SIG-M5 treated with dmso at 0.1 percent for 504 hours (cell line): ENCODE data around the gene TH.

Experiments
- DNase-seq: peaks from one replicate; lab custom pipeline; 2025; ENCODE audit not compliant: unreplicated experiment; lab: John Stamatoyannopoulos, UW

The TH gene

GRCh38 chr11:2163428-2163978, 8.1 kb downstream of the TH start:
- no peak for DNase-seq

DNA sequence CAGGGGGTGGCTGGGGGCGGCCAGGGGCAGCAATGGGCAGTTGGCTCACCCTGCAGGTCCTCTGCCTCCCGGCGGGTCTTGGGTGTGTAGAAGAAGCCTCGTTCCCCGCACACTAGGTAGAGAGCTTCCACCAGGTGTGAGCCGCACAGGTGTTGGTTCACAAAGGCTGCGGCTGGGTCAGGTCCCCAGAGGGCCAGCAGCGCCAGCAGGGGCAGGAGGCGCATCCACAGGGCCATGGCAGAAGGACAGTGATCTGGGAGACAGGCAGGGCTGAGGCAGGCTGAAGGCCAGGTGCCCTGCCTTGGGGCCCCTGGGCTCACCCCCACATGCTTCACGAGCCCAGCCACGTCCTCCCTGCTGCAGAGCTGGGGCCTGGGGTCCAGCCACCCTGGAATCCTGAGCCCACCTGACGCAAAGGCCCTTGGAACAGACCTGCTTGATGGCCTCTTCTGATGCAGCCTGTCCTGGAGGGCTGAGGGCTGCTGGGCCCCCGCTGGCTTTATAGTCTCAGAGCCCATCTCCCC, 10.8 kb downstream of the TH start, which contains the start of gene INS:
TSS of gene INS (minus strand) at position 474 of the 524 bp plus-strand sequence. CDS start at position 236, 238 bp downstream.
- DNase-seq: no peak

DNA sequence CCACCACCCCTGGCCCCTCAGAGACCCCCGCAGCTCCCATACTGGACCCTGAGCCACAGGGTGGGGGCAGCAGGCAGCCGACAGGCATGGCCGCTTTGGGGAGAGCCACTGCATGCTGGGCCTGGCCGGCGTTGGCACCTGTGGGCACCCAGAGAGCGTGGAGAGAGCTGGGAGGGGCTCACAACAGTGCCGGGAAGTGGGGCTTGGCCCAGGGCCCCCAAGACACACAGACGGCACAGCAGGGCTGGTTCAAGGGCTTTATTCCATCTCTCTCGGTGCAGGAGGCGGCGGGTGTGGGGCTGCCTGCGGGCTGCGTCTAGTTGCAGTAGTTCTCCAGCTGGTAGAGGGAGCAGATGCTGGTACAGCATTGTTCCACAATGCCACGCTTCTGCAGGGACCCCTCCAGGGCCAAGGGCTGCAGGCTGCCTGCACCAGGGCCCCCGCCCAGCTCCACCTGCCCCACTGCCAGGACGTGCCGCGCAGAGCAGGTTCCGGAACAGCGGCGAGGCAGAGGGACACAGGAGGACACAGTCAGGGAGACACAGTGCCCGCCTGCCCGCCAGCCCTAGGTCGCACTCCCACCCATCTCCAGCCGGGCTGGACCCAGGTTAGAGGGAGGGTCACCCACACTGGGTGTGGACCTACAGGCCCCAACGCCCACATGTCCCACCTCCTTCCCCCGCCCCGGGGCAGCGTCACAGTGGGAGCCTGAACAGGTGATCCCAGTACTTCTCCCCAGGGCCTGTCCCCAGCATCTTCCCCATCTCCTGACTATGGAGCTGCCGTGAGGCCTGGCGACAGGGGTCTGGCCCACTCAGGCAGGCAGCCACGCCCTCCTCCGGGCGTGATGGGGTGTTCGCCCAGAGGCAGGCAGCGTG, 11.8 kb downstream of the TH start:
- DNase-seq: no peak

GRCh38 chr11:2158966-2159365, 12.6 kb downstream of the TH start:
- no peak for DNase-seq

DNA sequence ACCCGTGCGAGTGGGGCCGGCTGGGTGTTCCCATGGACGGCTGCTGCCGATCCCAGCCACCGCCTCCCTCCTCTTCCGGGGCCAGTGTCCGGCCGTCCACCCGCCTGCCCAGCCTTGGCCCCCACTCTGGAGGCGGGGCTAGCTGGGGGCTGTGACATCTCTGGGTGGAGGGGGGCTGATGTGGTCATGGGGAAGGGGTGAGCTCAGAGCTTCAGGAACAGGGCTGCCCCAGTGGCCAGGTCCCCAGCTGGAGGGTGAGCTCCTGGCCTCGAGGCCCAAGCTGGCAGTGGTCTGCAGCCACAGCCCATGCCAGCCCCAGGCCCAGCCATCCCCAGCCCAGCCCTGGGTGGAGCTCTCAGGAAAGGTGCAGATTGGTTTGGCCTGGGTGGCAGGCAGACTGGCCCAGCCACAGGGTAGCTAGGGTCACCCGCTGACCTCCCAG, 13.3 kb downstream of the TH start:
- no peak for DNase-seq

- no peak for DNase-seq
Measured at GRCh38 chr11:2157294-2158040, 14.1 kb downstream of the TH start.

DNA sequence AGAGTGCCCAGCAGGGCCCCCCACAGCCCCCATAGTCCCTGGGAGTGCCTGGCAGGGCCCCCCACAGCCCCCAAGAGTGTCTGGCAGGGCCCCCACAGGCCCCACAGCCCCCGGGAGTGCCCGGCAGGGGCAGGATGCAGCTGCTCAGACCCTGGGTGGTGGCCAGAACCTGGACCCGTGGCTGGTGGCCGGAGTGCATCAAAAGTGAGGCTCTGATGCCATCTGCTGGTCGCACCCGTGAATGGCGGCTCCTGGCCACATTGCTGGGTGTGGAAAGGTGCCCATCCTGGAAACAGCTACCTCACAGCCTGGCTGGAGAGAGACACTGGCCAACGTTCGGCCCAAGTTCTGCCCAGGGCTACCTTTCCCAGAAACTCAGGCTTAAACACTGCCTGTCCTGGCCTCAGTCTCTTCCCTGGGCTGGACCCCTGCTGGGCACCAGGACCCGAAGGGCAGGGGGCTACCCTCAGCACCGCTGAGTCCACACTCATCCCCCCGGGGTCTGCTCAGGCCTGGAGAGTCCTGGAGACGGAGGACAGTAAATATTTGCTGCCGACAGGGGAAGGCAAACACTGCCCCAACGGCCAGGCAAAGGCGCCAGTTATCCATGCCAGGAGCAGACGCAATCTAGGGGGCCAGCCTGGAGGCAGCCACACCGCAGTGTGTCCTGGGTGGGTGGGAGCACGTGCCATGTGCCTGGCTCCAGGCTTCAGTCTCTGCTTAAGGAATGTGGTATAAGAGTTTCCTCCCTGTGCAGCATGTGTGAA, 15.0 kb downstream of the TH start:
- peak; percentile 23 for DNase-seq

DNA sequence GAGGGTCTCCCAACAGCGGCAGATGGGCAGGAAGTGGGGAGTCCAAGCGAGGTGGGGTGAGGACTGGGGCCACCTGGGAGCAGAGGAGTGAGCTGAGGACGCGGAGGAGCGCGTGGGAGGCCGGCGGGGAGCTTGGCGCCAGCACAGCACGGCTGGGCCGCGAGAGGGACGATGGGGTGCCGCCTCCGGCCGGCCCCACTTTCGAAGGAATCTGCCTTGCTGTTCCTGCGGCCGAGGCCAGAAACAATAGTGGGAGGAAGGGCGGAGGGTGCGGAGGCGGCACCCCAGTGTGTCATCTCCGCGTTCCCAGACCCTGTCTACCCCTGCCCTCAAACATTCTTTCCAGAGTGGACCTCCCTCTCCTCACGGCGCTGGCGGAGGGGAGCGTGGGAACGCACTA, 16.1 kb downstream of the TH start:
- DNase-seq: no peak

DNA sequence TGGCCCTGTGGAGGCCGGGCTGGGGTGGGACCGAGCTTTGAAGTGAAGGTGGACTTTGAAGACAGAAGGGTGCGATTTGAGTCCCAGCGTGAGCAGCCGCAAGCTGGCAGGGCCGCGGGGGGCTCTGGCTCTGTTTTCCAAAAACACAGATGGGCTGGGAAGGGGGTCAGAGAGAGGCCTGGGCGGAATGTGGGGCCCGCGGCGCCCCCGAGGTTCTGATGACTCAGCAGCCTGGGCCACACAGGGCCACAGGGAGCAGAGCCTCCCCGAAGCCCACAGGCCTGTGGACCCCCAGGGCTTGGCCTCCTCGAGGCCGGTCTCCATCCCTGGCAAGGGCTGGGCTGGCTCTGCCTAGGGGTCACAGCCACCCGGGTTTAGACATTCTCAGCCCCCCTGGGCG, 16.7 kb downstream of the TH start:
- DNase-seq: no peak

DNA sequence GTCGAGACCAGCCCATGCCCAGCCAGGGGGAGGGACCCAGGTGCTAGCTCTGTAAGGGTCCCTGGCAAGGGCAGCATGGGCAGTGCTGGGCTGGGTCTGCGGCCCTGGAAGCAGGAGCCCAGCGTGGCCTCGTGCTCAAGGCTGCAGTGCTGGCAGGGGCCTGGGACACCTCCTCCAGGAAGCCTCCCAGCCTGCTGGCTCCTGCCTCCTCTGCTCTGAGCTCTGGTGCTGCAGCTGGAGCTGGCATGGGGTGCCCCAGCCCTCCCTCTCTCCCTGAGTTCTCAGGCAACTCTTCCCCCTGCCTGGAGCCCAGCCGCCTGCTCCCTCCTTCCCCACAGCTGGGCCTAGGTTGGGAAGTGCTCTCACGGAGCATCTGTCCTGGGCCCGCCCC, 17.4 kb downstream of the TH start:
- DNase-seq: no peak

GRCh38 chr11:2153581-2154194, 17.9 kb downstream of the TH start:
- DNase-seq: no peak

DNA sequence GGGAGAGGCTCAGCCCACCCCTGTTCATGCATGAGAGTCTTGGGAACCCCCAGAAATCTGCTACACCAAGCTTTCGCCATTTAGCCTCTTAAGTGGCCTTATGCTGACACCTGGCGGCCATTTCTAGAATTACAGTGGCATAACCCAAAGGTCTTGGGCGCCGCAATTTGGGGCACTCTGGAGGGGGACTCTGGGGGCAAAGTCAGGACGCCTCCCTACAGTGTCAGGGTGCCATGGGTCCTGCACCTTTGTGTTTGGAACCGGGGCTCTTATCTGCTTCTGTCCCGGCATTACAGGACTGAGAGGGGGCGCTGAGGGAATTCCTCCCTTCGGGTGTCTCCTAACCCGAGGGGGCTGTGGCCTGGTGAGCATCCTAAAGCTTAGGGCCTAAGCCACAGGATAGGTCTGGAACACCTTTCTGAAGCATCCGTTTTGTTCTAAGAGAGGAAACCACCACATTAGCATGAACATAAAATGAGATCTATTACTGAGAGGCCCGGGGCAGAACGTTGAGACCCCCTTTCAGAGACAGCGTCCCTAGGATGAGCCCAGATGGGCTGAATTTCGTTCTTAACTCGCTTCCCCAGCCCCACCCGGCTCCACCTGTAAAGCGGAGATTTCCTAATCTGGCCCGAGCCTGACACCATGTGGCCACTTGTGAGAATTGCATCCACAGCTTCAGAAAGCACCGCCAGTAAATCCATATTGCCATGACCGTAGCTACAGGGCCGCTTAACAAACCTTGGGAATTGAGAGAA, 19.9 kb downstream of the TH start:
- peak; percentile 70 for DNase-seq

DNA sequence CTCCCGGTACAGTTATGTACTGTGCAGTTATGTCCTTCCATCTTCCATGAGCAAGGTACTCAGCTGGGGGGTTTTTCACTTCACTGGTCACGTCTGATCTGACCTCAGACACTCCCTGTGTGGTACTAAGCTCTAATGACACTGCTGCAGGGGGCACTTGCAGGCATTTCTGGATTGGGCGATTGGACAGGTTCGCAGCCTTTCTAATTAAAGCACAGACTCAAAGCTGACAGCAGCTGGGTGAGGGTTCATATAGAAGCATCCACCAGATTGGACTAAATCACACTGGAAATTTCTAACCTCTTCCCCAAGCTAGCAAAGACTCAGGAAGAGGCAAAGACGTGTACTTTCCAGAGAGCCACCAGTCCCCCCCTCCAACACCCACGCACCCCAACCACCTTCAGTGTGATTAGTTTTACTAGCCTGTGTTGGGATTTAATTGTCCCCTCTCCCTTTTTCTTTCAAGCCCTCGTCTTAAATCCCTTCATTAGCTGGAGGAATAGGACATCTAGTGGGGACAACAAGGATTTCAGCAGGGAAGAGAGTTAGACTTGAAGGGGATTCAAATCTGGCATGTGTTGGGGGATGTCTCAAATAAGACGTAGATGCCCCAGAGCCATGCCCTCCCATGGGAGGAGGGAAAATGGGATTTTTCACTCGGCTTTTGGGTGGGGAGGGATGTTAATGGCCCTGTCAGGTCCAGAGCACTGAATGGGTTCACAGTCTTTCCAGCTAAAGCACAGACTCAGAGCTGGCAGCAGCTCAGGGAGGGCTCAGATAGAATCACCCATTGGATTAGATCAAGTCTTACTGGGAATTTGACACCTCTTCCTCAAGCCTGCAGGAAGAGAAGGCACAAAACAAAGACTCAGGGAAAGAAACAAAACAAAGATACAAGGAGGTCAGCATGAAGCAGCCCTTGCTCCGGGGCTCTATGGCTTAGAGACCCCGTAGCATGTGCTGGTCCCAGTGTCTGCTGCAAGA, 21.5 kb downstream of the TH start:
- DNase-seq: peak; percentile 24

DNA sequence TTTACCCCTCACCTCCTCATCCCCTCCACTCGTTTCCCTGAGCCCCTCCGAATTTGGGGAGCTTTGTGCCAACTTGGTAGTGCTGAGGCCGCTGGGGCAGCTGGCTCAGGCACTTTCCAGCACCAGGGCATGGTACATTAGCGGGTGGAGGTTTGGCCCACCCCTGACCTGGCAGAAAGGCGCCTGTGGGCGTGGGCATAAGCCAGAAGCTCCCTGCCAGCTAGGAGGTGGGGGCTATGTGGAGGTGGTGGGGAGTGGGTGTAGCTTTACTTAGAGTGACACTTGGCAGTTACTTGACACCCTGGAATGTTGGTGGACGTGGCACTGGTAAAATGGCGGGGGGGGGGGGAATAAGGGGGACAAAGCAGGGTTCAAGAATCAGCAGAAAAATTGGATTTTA, 22.2 kb downstream of the TH start:
- no peak for DNase-seq

DNA sequence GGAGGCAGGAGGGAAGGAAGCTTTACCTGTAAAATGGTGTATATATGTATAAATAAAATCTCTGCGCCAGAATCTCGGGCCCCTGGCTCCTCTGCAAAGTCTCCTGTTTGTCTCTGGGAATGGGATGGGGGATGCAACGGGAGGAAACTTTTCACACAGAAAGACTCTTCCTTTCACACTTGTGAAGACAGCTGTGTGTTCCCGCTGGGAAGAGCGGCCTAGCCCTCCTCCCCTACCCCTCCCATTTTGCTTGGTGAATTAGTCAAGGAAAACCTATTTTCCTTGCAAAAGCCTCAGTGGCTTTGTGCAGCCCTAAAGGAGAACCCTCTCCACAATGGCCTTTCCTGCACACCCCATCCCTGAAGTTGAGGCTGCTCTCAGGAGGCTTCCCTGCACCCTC, 23.0 kb downstream of the TH start:
- DNase-seq: no peak

DNA sequence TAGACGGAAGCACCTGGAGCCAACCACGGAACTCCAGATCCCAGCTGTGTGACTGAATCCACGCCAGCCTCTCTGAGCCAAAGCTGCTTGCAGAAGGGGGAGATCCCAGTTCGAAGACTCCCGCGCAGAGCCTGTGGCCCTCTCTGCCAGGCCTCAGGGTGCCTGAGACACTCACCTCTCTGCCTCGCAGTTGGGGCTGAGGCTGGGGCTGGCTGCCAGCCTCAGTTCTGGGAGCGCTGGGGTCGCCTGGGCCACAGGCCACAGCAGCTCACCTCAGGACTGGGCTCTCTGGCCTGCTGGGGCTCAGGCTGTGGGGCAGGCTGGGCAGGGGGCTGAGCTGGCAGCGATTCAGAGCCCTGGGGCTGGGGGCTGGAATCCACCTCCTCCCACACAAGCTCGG, 24.2 kb downstream of the TH start:
- no peak for DNase-seq

GRCh38 chr11:2146051-2146450, 25.6 kb downstream of the TH start:
- no peak for DNase-seq

DNA sequence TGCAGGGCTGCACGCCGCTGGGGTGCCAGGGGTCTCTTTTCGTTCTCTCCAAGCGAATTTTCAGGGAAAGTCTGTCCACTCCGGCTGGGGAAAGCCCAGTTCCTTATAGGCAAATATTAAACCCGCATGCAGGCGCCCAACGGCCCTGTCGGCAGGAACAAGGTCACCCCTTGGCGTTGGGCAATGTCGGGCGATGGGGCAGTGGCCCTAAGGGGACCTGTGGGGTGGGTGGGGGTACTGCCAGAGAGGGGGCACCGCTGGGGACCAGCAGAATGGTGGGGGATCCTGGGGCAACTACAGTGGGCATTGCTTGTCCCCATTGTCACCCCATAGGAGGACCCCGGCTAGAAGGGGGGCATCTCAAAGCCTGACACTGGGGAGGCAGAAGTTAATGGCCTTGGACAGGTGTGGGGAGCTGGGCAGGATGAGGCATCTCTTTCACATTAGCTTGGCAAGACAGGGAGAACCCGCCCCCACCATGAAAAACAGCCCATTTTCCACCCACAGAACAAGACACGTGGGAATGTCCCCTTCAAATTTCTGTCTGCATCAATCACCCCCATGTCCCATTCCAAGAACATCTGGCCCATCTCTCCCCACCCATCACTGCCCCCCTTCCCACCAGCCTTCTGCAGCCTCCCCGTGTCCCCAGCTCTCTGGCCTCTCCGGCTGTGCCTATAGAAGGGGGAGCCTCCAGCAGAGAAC, 26.9 kb downstream of the TH start:
- no peak for DNase-seq
